Neural cell (in vitro differentiated cells): Measurements from ENCODE around the gene ZP2. TPM values are rescaled to one million over a fixed set of nuclear protein-coding genes. Genes with fewer than 3 reads are reported as not detected.
"Not testable (repeated sequence)": the region's sequence is repeated elsewhere in the genome, so short reads cannot be mapped to it uniquely, and the experiment has no call there.

Source experiments
- H2AFZ ChIP-seq: fragments of 200-600, 300-800 bp; sonication (generic), shearing (Covaris generic); 2 replicates; pipeline ENCODE4 v1.6.0; 2014; ENCODE audit warnings: low read depth, mild to moderate bottlenecking, antibody characterized with exemption, low read length, moderate library complexity
- H3F3A ChIP-seq: fragments of 200-600 bp; shearing (Covaris generic); 2 replicates; pipeline ENCODE4 v1.6.1; 2016; ENCODE audit warnings: mild to moderate bottlenecking, moderate library complexity, mixed read lengths, antibody characterized with exemption, low read length; ENCODE audit not compliant: insufficient read depth, poor library complexity, severe bottlenecking
- H3K27ac ChIP-seq: fragments of 200-600, 300-800 bp; sonication (generic), shearing (Covaris generic); 2 replicates; pipeline ENCODE4 v1.5.1; 2014; ENCODE audit warnings: mild to moderate bottlenecking, low read length, moderate library complexity
- H3K27me3 ChIP-seq: fragments of 300-800, 200-600 bp; sonication (generic), shearing (Covaris generic); 2 replicates; pipeline ENCODE4 v1.6.0; 2014; ENCODE audit warnings: mild to moderate bottlenecking, low read depth, low read length, moderate library complexity; ENCODE audit not compliant: insufficient read depth
- H3K36me3 ChIP-seq: fragments of 300-800, 200-600 bp; sonication (generic), shearing (Covaris generic); 2 replicates; pipeline ENCODE4 v1.5.1; 2014; ENCODE audit warnings: mild to moderate bottlenecking, antibody characterized with exemption, low read length, moderate library complexity; ENCODE audit not compliant: insufficient read depth
- H3K4me2 ChIP-seq: fragments of 300-800, 200-600 bp; sonication (generic), shearing (Covaris generic); 2 replicates; pipeline ENCODE4 v1.6.0; 2014; ENCODE audit warnings: mild to moderate bottlenecking, low read length
- H3K4me3 ChIP-seq: fragments of 300-800, 200-600 bp; sonication (generic), shearing (Covaris generic); 2 replicates; pipeline ENCODE4 v1.5.1; 2014; ENCODE audit warnings: mild to moderate bottlenecking, low read length, moderate library complexity
- H3K79me2 ChIP-seq: fragments of 200-600 bp; shearing (Covaris generic); replicated peaks from 2 replicates; pipeline ENCODE4 v1.6.0; 2014; ENCODE audit warnings: mild to moderate bottlenecking, low read length, moderate library complexity; ENCODE audit not compliant: insufficient read depth
- H3K9ac ChIP-seq: fragments of 300-800, 200-600 bp; sonication (generic), shearing (Covaris generic); 2 replicates; pipeline ENCODE4 v1.6.1; 2016; ENCODE audit warnings: mild to moderate bottlenecking, low read length, mixed read lengths
- H3K9me2 ChIP-seq: fragments of 200-600 bp; shearing (Covaris generic); 2 replicates; pipeline ENCODE4 v1.6.1; 2016; ENCODE audit warnings: mild to moderate bottlenecking, low read length, mixed read lengths; ENCODE audit not compliant: insufficient read depth
- H3K9me3 ChIP-seq: fragments of 200-600, 300-800 bp; sonication (generic), shearing (Covaris generic); 2 replicates; pipeline ENCODE4 v1.6.1; 2016; ENCODE audit warnings: mild to moderate bottlenecking, mixed run types, low read length, moderate library complexity, mixed read lengths
- H4K20me1 ChIP-seq: fragments of 200-600 bp; shearing (Covaris generic); 2 replicates; pipeline ENCODE4 v1.6.1; 2016; ENCODE audit warnings: mild to moderate bottlenecking, mixed run types; ENCODE audit not compliant: insufficient read depth
- EZH2 ChIP-seq: fragments of 200-600, 300-800 bp; shearing (Covaris generic), sonication (generic); IDR thresholded peaks from 2 replicates; pipeline ENCODE4 v1.6.1; 2014; ENCODE audit warnings: antibody characterized with exemption, low read length, borderline replicate concordance, mild to moderate bottlenecking; ENCODE audit not compliant: insufficient read depth, poor library complexity, severe bottlenecking
- MXI1 ChIP-seq: fragments of 450-650 bp; conservative IDR thresholded peaks from 2 replicates; pipeline ENCODE4 v1.6.1; 2014; ENCODE audit warnings: antibody characterized with exemption, mild to moderate bottlenecking; ENCODE audit not compliant: poor library complexity, severe bottlenecking
- POLR2AphosphoS5 ChIP-seq: IDR thresholded peaks from 2 replicates; pipeline ENCODE4 v1.6.1; 2012
- RAD21 ChIP-seq: fragments of 450-650 bp; conservative IDR thresholded peaks from 2 replicates; pipeline ENCODE4 v1.6.1; 2014; ENCODE audit warnings: antibody characterized with exemption, mild to moderate bottlenecking, moderate library complexity
- SMC3 ChIP-seq: fragments of 450-650 bp; conservative IDR thresholded peaks from 2 replicates; pipeline ENCODE4 v1.6.1; 2014; ENCODE audit warnings: antibody characterized with exemption, mild to moderate bottlenecking, moderate library complexity; ENCODE audit not compliant: poor library complexity
- polyA plus RNA-seq: library from polyadenylated mRNA; depleted of rRNA; stranded (reverse); fragments of >200 nt; gene quantifications from 2 replicates; pipeline ENCODE4 v1.2.3, GENCODE V29; 2014

The ZP2 gene
- polyA plus RNA-seq, 1 donor from 2014 or later: not detected

DNA sequence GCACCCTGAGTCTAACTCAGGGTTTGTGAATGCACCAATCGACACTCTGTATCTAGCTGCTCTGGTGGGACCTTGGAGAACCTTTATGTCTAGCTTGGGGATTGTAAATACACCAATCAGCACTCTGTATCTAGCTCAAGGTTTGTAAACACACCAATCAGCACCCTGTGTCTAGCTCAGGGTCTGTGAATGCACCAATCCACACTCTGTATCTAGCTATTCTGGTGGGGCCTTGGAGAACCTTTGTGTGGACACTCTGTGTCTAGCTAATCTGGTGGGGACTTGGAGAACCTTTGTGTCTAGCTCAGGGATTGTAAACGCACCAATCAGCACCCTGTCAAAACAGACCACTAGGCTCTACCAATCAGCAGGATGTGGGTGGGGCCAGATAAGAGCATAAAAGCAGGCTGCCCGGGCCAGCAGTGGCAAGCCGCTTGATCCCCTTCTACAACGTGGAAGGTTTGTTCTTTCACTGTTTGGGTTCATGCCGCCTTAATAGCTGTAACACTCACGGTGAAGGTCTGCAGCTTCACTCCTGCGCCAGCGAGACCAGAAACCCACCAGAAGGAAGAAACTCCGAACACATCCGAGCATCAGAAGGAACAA is 58.1 kb downstream of the ZP2 start:
- H2AFZ ChIP-seq, H3F3A ChIP-seq: not testable (repeated sequence)

DNA sequence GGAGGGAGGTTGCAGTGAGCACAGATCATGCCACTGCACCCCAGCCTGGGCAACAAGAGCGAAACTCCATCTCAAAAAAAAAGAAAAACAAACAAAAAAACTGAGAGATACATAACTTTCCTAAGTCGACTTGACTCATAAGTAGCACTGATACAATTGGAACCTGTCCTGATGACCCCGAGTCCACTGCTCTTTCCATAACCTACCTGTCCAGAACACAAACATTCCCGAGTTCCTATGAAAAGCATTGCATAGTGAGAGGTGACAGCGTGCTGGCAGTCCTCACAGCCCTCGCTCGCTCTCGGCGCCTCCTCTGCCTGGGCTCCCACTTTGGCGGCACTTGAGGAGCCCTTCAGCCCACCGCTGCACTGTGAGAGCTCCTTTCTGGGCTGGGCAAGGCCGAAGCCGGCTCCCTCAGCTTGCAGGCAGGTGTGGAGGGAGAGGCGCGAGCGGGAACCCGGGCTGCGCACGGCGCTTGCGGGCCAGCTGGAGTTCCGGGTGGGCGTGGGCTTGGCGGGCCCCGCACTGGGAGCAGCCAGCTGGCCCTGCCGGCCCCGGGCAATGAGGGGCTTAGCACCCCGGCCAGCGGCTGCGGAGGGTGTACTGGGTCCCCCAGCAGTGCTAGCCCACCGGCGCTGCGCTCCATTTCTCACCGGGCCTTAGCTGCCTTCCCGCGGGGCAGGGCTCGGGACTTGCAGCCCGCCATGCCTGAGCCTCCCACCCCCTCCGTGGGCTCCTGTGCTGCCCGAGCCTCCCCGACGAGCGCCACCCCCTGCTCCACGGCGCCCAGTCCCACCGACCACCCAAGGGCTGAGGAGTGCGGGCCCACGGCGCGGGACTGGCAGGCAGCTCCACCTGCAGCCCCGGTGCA is 59.0 kb downstream of the ZP2 start:
- not testable (repeated sequence) for H3K4me3 ChIP-seq, H3K27ac ChIP-seq, H3K9me3 ChIP-seq, H3K79me2 ChIP-seq, H3K9ac ChIP-seq, H3K36me3 ChIP-seq, H3K27me3 ChIP-seq, H3K9me2 ChIP-seq, H3K4me2 ChIP-seq, H3F3A ChIP-seq, H2AFZ ChIP-seq, H4K20me1 ChIP-seq

More for the DNA sequence above, 58.1 kb downstream of the ZP2 start:
- not testable (repeated sequence) for H3K9me2 ChIP-seq, H3K4me2 ChIP-seq, H3K9me3 ChIP-seq, H3K79me2 ChIP-seq, H3K4me3 ChIP-seq, H4K20me1 ChIP-seq, H3K27ac ChIP-seq, H3K36me3 ChIP-seq, H3K9ac ChIP-seq, H3K27me3 ChIP-seq

GRCh38 chr16:21150375-21151001 is 60.9 kb downstream of the ZP2 start, which contains the start of gene DNAH3:
DNAH3 (minus strand) TSS chr16:21150846; CDS start chr16:21150319, 527 bp downstream.
- Histone ChIP-seq H3K9me3 (no peaks in the 10 kb centered on the region), H3K27ac (no peak within 1 kb of the TSS), H3K27me3 (no peaks in the 10 kb centered on the region), H4K20me1 (no peaks in the 10 kb centered on the region), H3K79me2 (no peaks in the 10 kb centered on the region), H3K4me3 (no peak within 1 kb of the TSS), H3K9ac (no peak within 1 kb of the TSS), H3K36me3 (no peaks in the 10 kb centered on the region), H2AFZ (no peak within 1 kb of the TSS), H3K4me2 (no peak within 1 kb of the TSS), H3K9me2 (no peaks in the 10 kb centered on the region), H3F3A (no peaks in the 10 kb centered on the region)
- TF ChIP-seq RAD21: no peak
- no peak for TF ChIP-seq MXI1
- no peak for TF ChIP-seq EZH2
- no peak for TF ChIP-seq SMC3
- no peak for TF ChIP-seq POLR2AphosphoS5

Other genes starting within 250 kb of the ZP2 start
- gene DNAH3, start 60.7 kb downstream of the ZP2 start, polyA plus RNA-seq: 0.06 TPM in 1 of 2 replicates, not detected in the other
- 10.8 and 25.4 TPM in 2 replicates for gene LDAF1, start 52.9 kb downstream of the ZP2 start, polyA plus RNA-seq
- gene ANKS4B, start 22.1 kb upstream of the ZP2 start, polyA plus RNA-seq: not detected in 2 replicates
- gene CRYM, start 66.7 kb upstream of the ZP2 start, polyA plus RNA-seq: 3.8 TPM in 1 of 2 replicates, not detected in the other